Stimulated activated CD8-positive, alpha-beta memory T cell treated with anti-CD3 and anti-CD28 coated beads, Interleukin-2, amount 100 ng/mL, for 1 hour (primary cell): ENCODE measurements around the gene APBA3.

Experiments
- DNase-seq, 2 donors: peaks; one replicate each; pipeline ENCODE4 v3.0.0-alpha.2; 2020; ENCODE audit warnings: low read depth in 2 of 2

The APBA3 gene

DNA sequence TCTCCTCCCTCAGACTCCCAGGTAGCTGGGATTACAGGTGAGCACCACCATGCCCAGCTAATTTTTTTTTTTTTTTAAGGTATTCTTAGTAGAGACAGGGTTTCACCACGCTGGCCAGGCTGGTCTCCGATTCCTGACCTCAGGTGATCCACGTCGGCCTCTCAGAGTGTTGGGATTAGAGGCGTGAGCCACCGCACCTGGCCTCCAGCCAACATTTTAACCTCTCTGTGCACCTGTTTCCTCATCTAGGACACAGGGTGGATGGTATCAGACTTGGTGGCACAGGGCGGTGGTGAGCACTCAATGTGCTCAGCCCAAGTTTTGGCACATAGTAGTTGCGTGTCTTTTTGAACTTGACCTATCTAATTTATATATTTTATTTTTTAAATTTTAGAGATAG lies 12.5 kb downstream of the APBA3 start:
- no peak for DNase-seq

- DNase-seq: no peak
Observed at GRCh38 chr19:3746371-3747056, 15.0 kb downstream of the APBA3 start.

DNA sequence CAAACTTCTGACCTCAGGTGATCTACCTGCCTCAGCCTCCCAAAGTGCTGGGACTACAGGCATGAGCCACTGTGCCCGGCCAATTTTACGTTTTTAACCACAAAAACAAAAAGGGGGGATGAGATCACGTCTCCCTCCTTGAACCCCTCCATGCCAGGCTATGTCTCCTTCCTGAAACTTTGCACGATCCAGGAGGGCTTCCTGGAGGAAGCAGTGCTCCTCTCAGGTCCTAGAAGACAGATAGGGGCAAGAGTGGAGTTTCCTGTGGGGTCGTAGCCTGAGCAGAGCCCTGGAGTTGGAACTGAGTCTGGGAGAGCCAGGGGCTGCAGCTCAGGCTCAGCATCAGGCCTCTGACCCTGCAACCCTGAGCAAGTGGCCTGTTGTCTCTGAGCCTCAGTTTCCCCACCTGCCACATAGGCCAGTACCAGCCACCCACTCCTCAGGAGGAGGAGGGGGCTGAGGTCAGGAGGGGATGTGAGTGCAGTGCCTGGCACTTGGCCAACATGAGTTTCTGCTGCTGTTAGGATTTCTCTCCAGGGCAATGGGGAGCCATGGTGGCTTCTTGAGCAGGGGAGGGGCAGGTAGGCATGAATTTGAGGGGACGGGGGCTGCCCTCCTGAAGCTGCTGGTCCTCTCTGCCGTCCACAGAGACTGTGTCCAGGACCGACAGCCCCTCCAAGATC lies 16.0 kb downstream of the APBA3 start:
- no peak for DNase-seq

- no peak for DNase-seq
Observed at GRCh38 chr19:3743486-3743885, 18.0 kb downstream of the APBA3 start.

DNA sequence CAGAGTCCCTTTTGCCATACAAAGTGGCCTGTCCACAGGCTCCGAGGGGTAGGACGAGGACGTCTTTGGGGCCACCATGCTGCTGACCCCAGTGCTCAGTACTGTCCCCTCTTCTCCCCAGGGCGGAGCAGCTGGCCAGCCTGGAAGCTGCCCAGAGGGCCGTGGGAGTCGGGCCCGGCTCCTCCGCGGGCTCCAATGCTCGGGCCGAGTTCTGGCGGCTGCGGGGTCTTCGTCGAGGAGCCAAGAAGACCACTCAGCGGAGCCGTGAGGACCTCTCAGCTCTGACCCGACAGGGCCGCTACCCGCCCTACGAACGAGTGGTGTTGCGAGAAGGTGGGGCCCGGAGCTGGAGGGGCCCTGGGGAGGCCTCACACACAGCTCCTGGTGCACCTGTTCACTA lies 21.1 kb downstream of the APBA3 start:
- no peak for DNase-seq

DNA sequence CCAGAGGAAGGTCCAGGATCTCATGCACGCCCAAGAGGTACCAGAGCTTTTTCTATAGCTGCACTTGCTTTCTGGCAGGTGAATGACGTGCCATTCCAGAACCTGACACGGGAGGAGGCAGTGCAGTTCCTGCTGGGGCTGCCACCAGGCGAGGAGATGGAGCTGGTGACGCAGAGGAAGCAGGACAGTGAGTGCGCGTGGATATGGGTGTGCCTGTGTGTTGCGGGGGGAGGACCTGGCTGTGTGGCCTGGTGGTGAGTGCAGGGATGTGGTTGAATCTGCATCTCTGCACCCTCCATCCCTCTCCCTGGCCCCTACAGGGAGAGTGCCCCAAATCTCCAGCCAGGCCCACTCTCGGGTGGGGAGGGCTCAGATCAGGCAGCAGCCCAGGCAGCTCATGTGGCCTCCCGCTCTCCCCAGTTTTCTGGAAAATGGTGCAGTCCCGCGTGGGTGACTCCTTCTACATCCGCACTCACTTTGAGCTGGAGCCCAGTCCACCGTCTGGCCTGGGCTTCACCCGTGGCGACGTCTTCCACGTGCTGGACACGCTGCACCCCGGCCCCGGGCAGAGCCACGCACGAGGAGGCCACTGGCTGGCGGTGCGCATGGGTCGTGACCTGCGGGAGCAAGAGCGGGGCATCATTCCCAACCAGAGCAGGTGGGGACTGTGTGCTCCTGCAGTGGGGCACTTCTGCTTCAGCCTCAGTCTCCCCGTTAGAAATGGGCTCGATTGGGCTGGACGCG lies 22.8 kb downstream of the APBA3 start:
- no peak for DNase-seq

DNA sequence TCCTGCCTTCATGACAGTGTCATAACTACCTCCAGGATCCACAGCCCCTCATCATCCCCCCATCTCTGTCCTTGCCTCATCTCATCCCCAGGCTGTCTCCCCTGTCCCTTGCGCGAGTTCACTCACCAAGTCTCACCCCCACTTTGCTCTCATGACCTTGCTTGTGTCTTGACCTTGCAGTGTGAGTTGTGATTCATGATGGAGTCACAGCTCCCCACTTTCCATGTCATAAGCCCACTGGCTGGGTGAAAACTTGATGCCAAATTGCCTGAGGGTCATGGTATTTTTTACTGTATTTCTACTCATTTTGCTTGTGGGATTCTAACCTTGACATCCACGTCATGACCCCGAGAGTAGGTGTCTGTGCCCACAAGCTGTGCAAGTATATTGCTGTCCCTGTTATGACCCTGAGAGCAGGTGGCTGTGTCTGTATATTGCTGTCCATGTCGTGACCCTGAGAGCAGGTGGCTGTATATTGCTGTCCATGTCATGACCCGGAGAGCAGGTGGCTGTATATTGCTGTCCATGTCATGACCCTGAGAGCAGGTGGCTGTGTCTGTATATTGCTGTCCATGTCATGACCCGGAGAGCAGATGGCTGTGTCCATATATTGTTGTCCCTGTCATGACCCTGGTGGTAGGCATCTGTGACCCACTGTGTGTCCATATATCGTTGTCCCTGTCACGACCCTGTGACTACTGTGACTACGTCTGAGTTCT lies 23.8 kb downstream of the APBA3 start:
- DNase-seq: no peak

- no peak for DNase-seq
Observed at GRCh38 chr19:3736106-3736724, 25.3 kb downstream of the APBA3 start.

GRCh38 chr19:3734310-3734600 lies 27.2 kb downstream of the APBA3 start:
- DNase-seq: no peak

GRCh38 chr19:3733549-3734309 lies 27.8 kb downstream of the APBA3 start:
- DNase-seq: no peak

GRCh38 chr19:3732108-3732507 lies 29.4 kb downstream of the APBA3 start:
- DNase-seq: no peak

DNA sequence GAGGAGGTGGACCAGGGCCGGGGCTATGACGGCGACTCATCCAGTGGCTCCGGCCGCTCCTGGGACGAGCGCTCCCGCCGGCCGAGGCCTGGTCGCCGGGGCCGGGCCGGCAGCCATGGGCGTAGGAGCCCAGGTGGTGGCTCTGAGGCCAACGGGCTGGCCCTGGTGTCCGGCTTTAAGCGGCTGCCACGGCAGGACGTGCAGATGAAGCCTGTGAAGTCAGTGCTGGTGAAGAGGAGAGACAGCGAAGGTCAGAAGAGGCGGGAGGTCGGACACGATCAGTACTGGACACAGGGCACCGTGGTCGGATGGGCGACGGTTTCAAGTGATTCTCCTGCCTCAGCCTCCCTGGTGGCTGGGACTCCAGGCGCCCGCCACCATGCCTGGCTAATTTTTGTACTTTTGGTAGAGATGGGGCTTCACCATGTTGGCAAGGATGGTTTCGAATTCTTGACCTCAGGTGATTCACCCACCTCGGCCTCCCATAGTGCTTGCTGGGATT lies 31.0 kb downstream of the APBA3 start:
- no peak for DNase-seq

DNA sequence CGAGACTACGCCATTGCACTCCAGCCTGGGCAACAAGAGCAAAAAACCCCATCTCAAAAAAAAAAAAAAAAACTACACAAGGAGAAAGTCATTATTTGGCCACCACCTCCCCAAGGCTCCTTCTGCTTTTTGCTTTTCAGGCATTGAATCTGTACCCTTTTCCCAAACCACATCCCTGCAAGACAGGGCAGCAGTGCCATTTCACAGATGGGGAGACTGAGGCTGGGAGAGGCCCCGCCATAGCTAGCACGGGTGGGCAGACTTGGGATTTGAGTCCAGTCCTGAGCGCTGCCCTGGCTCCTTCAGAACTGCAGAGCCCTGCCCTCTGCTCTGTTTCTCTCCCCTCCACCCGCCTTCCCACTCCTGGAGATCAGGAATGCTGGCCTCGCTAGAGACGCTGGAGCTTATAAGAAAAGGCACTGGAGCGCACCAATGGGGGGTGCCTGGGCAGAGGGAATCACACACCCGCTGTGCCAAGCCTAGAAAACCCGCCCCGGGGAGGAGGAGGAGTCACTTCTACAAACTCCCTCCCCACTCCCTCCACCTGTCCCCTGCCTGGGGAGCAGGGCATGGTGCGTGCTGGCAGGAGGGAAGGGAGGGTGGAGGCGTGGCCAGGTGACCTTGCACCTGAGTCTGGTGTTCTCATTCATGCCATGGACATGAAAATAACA lies 35.7 kb downstream of the APBA3 start:
- DNase-seq: no peak

DNA sequence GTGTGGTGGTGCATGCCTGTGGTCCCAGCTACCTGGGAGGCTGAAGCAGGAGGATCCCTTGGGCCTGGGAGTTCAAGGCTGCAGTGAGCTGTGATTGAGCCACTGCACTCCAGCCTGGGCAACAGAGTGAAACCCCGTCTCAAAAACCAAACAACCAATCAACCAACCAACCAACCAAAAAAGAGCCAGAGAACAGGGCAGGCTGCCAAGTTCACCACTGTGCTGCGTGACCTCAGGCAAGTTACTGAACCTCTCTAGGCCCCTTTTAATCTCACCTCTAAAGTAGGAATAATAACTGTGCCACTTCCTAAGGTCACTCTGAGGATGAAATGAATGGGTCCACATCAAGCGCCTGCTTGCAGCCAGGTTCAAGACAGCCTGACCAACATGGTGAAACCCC lies 36.4 kb downstream of the APBA3 start:
- no peak for DNase-seq

DNA sequence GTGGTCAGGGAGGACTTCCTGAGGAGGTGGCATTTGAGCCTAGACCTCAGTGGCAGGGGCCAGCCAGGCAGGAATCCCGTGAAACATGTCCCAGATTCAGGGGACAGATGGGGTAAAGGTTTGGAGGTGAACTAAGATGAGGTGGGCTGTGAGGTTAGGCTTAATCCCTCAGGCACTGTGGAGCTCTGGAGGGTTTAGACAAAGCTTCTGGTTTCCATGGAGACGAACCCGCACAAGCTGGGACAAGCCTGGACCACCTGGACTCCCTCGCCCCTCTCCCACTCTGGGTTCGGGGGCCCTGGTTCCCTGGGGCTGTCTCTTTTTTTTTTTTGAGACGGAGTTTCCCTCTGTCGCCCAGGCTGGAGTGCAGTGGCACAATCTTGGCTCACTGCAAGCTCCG lies 37.6 kb downstream of the APBA3 start:
- no peak for DNase-seq

DNA sequence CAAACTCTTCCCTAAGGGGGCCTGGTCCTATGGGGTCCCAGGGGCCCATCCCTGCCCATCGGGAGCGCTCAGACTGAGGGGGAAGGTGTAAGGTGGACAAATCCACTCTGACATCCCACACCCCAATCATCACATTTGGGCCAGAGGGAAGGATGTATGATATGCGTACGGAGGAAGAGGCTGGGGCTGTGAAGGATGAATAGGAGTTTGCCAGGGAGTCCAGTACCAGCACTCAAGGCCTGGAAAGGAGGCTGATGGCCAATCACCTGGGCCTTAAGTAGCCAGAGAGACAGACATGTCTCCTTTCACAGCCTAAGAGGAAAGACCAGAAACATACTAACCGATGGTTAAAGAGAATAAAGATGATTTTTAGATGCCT lies 38.4 kb downstream of the APBA3 start:
- DNase-seq: no peak

DNA sequence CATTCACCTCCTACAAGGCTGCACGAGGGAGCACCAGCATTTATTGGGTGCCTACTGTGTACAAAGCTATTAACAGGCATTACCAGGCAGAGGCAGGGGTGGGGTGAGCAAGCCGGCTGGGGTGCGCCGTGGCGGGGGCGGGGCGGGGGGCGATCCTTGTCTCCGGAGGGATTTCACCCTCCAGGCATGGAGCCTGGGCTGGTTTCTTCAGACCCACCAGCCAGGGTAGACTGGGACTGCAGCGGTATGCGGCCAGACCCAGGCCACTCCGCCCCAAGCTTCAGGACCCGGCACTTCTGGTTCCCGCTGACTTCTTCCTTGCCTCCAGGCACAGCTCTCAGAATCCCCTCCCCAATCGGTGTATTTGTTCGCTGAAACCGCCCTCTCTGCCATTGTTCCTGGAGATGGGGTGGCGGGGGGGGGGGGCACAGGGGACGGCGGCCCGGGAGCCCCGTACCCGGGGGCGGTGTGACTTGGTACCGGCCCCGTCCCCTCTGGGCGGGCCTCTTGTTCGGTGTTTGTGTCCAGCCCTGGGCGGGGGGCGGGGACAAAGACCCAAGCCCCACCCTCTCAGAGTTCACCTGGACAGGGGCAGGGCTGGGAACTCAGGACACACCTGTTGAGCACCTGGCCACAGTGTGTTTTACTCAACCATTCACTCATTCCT lies 38.9 kb downstream of the APBA3 start:
- no peak for DNase-seq

- no peak for DNase-seq
Observed at GRCh38 chr19:3721887-3722442, 39.5 kb downstream of the APBA3 start.

GRCh38 chr19:3721131-3721886 lies 40.2 kb downstream of the APBA3 start:
- peak; percentile 63 to 74 for DNase-seq
